ENCODE results near the gene MPDZ. TPM values are rescaled to one million over a fixed set of nuclear protein-coding genes. Genes with fewer than 3 reads are reported as not detected.

MPDZ gene
- total RNA-seq, 4 donors from 2014 or later = 34.2 to 53.9 (median 45.1) TPM

GRCh38 chr9:13128266-13128860 is 151.1 kb downstream of the MPDZ start:
- Histone ChIP-seq H3K4me1 (no peaks in the 10 kb centered on the region), H3K36me3 (peaks cover 6 to 11% of the 10 kb centered on the region in 2 donors), H3K27ac (no peak overlapping the region), H3K9me3 (no peaks in the 10 kb centered on the region), H3K4me3 (replicated peaks in 1 of 3) (no peak overlapping the region), H3K27me3 (no peaks in the 10 kb centered on the region)
- no peak for TF ChIP-seq POLR2A (IDR thresholded peaks at IDR 0.05)
- no peak for TF ChIP-seq CTCF (IDR thresholded peaks at IDR 0.05)
- 81 to 85% methylated on average over 1 of the region's 1 CpG for WGBS, 2 donors
- intact Hi-C loops (cut with DNase I) = no loop called here
- no peak for DNase-seq

GRCh38 chr9:13127131-13127530 is 152.4 kb downstream of the MPDZ start:
- no peaks in the 10 kb centered on the region for H3K27me3 ChIP-seq
- no peaks in the 10 kb centered on the region for H3K4me1 ChIP-seq
- TF ChIP-seq POLR2A (IDR thresholded peaks at IDR 0.05) (no peak), CTCF (IDR thresholded peaks at IDR 0.05) (no peak)
- intact Hi-C loops (cut with DNase I) = no loop called here
- H3K27ac ChIP-seq = no peak overlapping the region
- WGBS, 2 donors = 87 to 94% methylated on average over 3 of the region's 3 CpGs
- H3K4me3 ChIP-seq (replicated peaks in 1 of 3) = no peak overlapping the region
- H3K36me3 ChIP-seq = peaks cover 6 to 9% of the 10 kb centered on the region in 2 donors
- no peaks in the 10 kb centered on the region for H3K9me3 ChIP-seq
- DNase-seq = no peak

- H3K36me3 ChIP-seq = peaks cover 0 to 6% of the 10 kb centered on the region in 2 donors
- intact Hi-C loops (cut with DNase I) = no loop called here
Measured at GRCh38 chr9:13125261-13125660, 154.2 kb downstream of the MPDZ start.

GRCh38 chr9:13122756-13123369 is 156.6 kb downstream of the MPDZ start:
- WGBS, 2 donors = 93 to 94% methylated on average over 9 of the region's 9 CpGs
- peaks cover 0 to 9% of the 10 kb centered on the region in 2 donors for H3K36me3 ChIP-seq
- H3K4me3 ChIP-seq (replicated peaks in 1 of 3) = no peak overlapping the region
- no peak for TF ChIP-seq CTCF (IDR thresholded peaks at IDR 0.05)
- H3K4me1 ChIP-seq = no peaks in the 10 kb centered on the region
- DNase-seq = no peak
- H3K27me3 ChIP-seq = no peaks in the 10 kb centered on the region
- intact Hi-C loops (cut with DNase I) = no loop called here
- no peak overlapping the region for H3K27ac ChIP-seq
- H3K9me3 ChIP-seq = no peaks in the 10 kb centered on the region

More at GRCh38 chr9:13125261-13125660, 154.2 kb downstream of the MPDZ start:
- no peak for TF ChIP-seq POLR2A (IDR thresholded peaks at IDR 0.05)
- TF ChIP-seq CTCF (IDR thresholded peaks at IDR 0.05) = no peak
- Histone ChIP-seq H3K4me1 (no peaks in the 10 kb centered on the region), H3K9me3 (no peaks in the 10 kb centered on the region), H3K27me3 (no peaks in the 10 kb centered on the region), H3K4me3 (replicated peaks in 1 of 3) (no peak overlapping the region), H3K27ac (no peak overlapping the region)
- no peak for DNase-seq

- intact Hi-C loops (cut with DNase I) = no loop called here
- H3K4me1 ChIP-seq = no peaks in the 10 kb centered on the region
- peaks cover 0 to 3% of the 10 kb centered on the region in 2 donors for H3K36me3 ChIP-seq
- H3K27me3 ChIP-seq = no peaks in the 10 kb centered on the region
- DNase-seq = no peak
- no peaks in the 10 kb centered on the region for H3K9me3 ChIP-seq
- no peak overlapping the region for H3K27ac ChIP-seq
- H3K4me3 ChIP-seq (replicated peaks in 1 of 3) = no peak overlapping the region
- TF ChIP-seq POLR2A (IDR thresholded peaks at IDR 0.05) (no peak), CTCF (IDR thresholded peaks at IDR 0.05) (no peak)
- WGBS, 2 donors = 88 to 94% methylated on average over 2 of the region's 2 CpGs
Measured at GRCh38 chr9:13118313-13118712, 161.2 kb downstream of the MPDZ start.

All from thyroid gland (tissue), 4 donors.